ENCODE measurements around the gene CDK6. TPM values are rescaled to one million over a fixed set of nuclear protein-coding genes. Genes with fewer than 3 reads are reported as not detected.

Gene CDK6
- total and polyA plus RNA-seq, 2 donors, result 5.0 to 120 TPM

DNA sequence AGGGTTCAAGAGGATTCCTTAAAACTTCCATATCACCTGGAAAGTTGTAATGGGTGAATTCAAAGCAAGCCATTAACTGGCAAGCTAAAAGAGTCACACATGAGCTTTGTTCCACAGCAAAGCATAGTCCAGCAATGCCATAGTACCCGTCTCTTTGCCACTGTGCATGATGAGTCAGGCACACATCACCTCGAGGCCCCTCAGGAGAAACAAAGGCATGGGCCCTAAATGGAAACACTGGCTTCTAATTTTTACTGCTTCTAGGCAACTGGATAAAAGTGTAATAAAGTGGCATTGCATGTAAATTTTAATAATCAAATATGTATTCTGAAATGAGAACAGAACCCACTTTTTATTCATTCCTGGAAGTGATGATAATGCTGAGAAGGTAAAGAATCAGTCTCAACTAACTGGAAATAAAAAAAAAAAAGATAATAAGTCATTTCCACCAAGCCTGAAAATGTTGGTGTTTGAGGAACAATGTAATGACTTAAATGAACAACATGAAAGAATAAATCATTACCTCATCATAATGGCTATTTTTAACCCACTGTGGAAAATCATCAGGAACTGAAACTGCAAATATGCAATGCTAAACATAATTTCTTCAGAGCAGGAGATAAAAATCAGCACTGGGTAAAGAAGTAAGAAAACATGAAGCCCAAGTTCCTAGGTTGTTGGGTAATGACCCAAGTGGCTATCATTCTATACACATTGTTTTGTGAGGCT is 104.9 kb downstream of the CDK6 start:
- Histone ChIP-seq H3K27ac (ENCODE audit: low read depth) (no peak overlapping the region), H3K4me3 (ENCODE audit: low read depth, low read length) (no peak overlapping the region), H3K36me3 (ENCODE audit: insufficient read depth) (peaks cover 2% of the 10 kb centered on the region), H3K4me1 (ENCODE audit: insufficient read depth) (peaks cover 1% of the 10 kb centered on the region)
- WGBS, result 88% methylated on average over 2 of the region's 2 CpGs
- DNase-seq (ENCODE audit: extremely low spot score), result no peak

DNA sequence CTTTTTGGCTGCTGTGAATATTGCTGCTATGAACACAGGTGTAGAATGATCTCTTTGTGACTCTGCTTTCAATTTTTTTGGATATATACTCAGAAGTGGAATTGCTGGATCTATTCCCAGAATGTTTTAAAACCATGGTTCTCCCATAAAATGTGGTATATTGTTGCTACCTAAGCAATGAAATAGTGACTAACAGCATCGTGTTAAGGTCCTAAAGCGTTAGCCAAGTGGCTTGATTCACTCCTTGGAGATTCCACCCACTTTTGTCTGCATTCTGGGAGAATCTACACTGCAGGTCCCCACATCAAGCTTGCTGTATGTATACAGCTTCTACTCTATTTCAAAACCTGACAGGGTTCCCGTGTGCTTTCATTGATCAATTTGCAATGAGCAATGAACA is 105.6 kb downstream of the CDK6 start:
- Histone ChIP-seq H3K36me3 (ENCODE audit: insufficient read depth) (peaks cover 2% of the 10 kb centered on the region), H3K27ac (ENCODE audit: low read depth) (no peak overlapping the region), H3K4me3 (ENCODE audit: low read depth, low read length) (no peak overlapping the region), H3K4me1 (ENCODE audit: insufficient read depth) (peaks cover 1% of the 10 kb centered on the region)
- WGBS, result 84% methylated on average over 3 of the region's 3 CpGs
- no peak for DNase-seq (ENCODE audit: extremely low spot score)

DNA sequence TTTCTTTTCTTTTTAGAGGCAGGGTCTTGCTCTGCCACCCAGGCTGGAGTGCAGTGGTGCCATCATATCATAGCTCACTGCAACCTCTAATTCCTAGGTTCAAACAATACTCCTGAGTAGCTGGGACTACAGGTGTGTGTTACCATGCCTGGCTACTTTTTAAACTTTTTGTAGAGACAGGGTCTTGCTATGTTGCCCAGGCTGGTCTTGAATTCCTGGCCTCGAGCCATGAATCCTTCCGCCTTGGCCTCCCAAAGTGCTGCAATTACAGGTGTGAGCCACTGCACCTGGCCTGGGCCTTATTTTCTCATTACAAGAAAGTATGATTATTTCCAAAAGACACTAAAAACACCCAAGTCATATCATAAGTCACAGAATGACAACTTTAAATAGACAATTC is 106.6 kb downstream of the CDK6 start:
- no peak for DNase-seq (ENCODE audit: extremely low spot score)
- no peak overlapping the region for H3K27ac ChIP-seq (ENCODE audit: low read depth)
- peaks cover 1% of the 10 kb centered on the region for H3K4me1 ChIP-seq (ENCODE audit: insufficient read depth)
- WGBS, result 97% methylated on average over 2 of the region's 2 CpGs
- no peak overlapping the region for H3K4me3 ChIP-seq (ENCODE audit: low read depth, low read length)
- peaks cover 2% of the 10 kb centered on the region for H3K36me3 ChIP-seq (ENCODE audit: insufficient read depth)

DNA sequence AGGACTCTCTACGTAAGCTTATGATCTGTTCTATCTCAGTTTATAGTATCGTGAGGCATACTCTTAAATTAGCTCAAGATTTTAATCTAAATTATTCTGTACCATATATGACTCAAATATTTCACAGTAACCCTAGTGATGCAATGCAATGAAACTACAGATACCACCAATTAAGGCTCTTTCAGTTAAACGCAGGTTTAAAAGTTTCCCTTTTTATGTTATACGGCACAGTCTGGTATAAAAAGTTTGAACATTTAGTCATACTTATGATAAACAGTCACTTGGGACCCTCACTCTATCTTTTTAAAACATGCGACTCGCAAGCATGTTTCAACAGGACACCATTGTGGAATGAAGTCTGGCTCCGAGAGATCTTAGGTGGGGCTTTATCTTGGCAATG is 107.2 kb downstream of the CDK6 start:
- H3K36me3 ChIP-seq (ENCODE audit: insufficient read depth), result no peaks in the 10 kb centered on the region
- DNase-seq (ENCODE audit: extremely low spot score), result no peak
- H3K4me1 ChIP-seq (ENCODE audit: insufficient read depth), result peaks cover 1% of the 10 kb centered on the region
- H3K27ac ChIP-seq (ENCODE audit: low read depth), result no peak overlapping the region
- no peak overlapping the region for H3K4me3 ChIP-seq (ENCODE audit: low read depth, low read length)
- WGBS, result 84% methylated on average over 7 of the region's 7 CpGs

DNA sequence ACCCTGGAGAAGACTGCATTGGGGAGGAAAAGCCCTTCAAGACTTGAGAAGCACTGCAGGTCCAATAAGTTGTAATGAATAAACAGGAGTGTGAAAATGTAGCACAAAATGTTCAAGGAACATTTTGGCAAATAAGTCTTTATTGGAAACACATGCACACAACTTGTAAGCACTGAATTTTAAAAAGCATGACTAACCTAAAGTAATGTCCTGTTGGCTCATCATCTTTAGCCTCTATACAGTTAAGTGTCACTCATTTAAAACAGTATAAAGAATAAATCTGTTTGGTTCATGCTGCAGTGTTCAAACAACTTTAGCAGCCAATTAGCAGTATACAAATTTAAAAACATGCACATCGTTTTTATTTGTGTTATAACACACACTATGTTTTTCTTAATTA is 108.6 kb downstream of the CDK6 start:
- no peak for DNase-seq (ENCODE audit: extremely low spot score)
- Histone ChIP-seq H3K27ac (ENCODE audit: low read depth) (no peak overlapping the region), H3K36me3 (ENCODE audit: insufficient read depth) (no peaks in the 10 kb centered on the region), H3K4me3 (ENCODE audit: low read depth, low read length) (no peak overlapping the region), H3K4me1 (ENCODE audit: insufficient read depth) (peaks cover 1% of the 10 kb centered on the region)
- 75% methylated on average over 1 of the region's 1 CpG for WGBS

DNA sequence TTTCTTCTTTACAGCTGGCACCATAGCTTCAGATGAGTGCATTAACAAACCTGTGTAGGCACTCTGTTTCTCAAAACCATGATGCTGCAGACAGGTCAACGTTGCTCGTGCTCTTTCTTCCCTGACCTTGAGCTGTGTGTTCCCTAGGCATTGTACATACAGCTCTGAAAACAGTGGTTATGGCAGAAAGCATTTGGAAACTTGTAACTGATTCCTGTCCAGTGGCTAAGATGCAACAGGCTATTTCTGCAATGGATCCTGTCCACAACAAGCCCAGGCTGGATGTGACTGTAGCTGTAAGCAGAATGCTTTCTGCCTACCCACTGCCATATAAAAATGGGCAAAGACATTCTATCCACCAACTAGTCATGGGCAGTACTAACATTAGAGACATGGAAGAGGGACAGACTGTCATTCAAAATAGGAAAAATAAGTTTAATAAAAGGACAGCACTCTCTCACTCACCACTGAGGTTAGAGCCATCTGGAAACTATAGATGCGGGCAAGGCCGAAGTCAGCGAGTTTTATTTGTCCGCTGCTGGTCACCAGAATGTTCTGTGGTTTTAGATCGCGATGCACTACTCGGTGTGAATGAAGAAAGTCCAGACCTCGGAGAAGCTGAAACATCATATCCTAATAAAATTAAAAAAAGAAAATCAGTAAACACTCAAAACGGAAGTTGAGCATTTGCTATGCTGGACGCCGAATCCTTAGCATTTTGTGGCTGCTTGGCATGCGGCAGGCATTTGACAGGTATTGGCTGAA is 111.0 kb downstream of the CDK6 start:
- no peaks in the 10 kb centered on the region for H3K4me1 ChIP-seq (ENCODE audit: insufficient read depth)
- WGBS, result 80% methylated on average over 14 of the region's 14 CpGs
- no peak overlapping the region for H3K27ac ChIP-seq (ENCODE audit: low read depth)

DNA sequence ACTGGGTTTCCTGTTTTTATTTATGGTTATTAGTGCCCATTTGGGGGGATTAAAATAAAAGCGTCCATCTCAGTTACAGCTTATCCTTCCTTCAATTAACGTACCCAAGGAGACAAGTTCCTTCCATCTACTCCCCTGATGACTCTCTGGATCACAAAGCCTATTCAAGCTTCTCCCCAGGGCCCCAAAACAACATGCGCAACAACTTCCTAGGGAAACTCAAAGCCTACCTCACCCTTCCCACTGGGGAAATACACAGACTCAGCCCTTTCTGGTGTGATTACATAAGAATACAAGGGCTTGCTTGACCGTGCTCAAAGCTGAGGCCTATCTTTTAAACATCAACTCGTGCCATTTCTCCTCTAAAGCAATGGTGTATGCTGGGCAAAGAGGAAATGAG is 112.4 kb downstream of the CDK6 start:
- Histone ChIP-seq H3K4me1 (ENCODE audit: insufficient read depth) (no peaks in the 10 kb centered on the region), H3K27ac (ENCODE audit: low read depth) (no peak overlapping the region), H3K36me3 (ENCODE audit: insufficient read depth) (no peaks in the 10 kb centered on the region), H3K4me3 (ENCODE audit: low read depth, low read length) (no peak overlapping the region)
- DNase-seq (ENCODE audit: extremely low spot score), result no peak
- WGBS, result 66% methylated on average over 5 of the region's 5 CpGs

More for the DNA sequence above, 111.0 kb downstream of the CDK6 start:
- no peak for DNase-seq (ENCODE audit: extremely low spot score)
- Histone ChIP-seq H3K4me3 (ENCODE audit: low read depth, low read length) (no peak overlapping the region), H3K36me3 (ENCODE audit: insufficient read depth) (no peaks in the 10 kb centered on the region)

DNA sequence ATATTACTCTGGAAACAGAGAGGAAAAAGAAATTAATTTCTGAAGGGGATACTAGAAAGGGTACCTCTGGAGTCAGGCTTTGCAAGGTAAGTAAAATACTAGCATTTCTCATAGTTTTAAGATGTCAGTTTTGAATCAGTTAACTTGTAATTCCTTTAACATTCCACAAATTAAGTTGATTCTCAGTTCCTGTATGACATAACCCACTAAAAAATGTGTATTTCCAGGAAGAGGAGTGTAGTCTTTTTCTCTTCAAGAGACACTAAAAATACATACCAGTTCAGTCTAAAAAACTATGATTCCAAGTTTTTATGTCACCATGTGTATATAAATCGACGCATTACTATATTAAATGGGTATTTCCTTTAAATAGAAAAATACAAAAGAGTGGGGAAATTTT is 113.2 kb downstream of the CDK6 start:
- Histone ChIP-seq H3K27ac (ENCODE audit: low read depth) (no peak overlapping the region), H3K4me3 (ENCODE audit: low read depth, low read length) (no peak overlapping the region), H3K4me1 (ENCODE audit: insufficient read depth) (no peaks in the 10 kb centered on the region), H3K36me3 (ENCODE audit: insufficient read depth) (no peaks in the 10 kb centered on the region)
- 82% methylated on average over 2 of the region's 2 CpGs for WGBS
- DNase-seq (ENCODE audit: extremely low spot score), result no peak

DNA sequence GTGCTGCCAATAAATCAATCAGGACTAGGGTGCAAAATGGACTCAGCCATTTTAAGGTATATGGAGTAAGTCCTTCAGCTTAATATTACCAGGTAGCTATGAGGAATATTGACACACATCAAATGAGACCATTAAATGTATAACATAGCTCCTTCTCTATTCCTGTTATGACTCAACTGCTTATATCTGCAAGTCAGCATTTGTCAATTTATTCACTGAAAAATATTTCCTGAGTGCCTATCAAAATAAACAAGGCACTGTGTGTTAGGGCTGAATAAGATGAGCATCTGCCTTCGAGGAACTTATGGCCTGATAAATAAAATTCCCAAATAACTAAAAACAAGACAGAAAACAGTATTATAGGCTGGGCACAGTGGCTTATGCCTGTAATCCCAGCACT is 113.8 kb downstream of the CDK6 start:
- 85% methylated on average over 1 of the region's 1 CpG for WGBS
- no peak for DNase-seq (ENCODE audit: extremely low spot score)
- Histone ChIP-seq H3K4me1 (ENCODE audit: insufficient read depth) (no peaks in the 10 kb centered on the region), H3K36me3 (ENCODE audit: insufficient read depth) (no peaks in the 10 kb centered on the region), H3K27ac (ENCODE audit: low read depth) (no peak overlapping the region), H3K4me3 (ENCODE audit: low read depth, low read length) (no peak overlapping the region)

DNA sequence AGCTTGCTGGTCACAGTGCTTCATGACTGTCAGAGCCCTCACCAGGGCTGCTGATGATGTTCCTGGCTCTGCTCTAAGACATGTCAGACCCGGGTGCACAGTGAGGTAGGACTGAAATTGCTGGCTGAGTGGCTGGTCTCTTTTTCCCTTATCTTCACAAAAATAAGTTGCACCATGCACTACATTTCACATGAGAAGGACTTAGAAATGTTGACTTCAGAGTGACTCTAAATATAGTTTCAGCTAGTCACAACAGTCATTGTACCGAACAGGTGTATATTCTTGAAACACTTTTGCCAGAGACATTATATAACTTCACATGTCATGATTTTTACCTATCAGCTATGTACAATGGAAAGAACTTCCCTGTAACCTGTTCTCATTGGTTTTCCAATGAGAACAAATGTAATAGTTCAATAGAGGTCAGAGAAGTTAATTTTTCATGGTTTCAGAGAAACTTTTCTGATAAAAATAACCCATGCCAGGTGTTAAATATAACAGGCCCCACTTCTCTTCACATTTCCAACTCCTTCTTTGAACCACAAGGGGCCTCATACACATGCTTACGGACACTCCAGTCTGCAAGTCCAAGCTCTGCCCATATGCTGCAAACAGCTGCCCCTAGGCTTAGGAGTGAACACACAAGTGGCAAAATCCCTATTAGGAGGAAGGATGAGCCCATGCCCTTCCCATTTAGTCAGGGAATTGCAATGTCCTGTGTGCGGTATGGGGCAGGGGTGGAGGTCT is 115.6 kb downstream of the CDK6 start:
- 97% methylated on average over 4 of the region's 4 CpGs for WGBS
- Histone ChIP-seq H3K27ac (ENCODE audit: low read depth) (no peak overlapping the region), H3K4me3 (ENCODE audit: low read depth, low read length) (no peak overlapping the region), H3K36me3 (ENCODE audit: insufficient read depth) (no peaks in the 10 kb centered on the region), H3K4me1 (ENCODE audit: insufficient read depth) (no peaks in the 10 kb centered on the region)
- no peak for DNase-seq (ENCODE audit: extremely low spot score)

DNA sequence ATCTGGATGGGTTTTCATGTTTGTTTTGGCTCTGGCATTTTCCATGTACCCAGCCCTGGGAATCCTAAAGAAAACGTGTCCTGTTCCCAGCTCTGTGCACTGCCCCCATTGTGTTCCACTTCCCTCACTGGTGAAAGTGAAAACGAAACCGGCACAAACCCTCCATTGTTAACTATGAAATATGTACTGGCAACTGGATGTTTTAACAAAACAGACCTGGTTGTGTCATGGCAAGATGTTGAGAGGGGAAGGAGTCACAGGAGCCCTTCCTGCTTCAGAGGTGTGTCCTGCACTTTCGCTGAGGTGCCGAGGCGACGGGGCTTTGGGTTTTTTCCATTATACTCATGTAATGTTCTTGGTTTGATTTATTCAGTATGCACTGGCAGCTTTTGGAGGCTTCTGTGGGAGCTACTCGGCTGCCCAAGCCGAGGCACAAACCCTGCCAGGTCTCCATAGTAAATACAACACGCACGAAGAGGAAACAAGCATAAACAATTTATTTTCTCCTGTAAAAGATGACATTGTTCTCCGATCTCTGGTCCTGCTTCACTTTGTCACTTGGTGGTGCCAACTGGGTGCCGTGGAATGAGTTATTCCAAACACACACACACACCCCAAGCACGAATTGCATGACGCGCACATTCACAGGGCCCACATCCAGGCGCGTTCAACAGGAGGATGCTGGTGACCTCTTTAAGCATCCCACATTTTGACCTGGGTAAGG is 118.2 kb downstream of the CDK6 start:
- H3K4me1 ChIP-seq (ENCODE audit: insufficient read depth), result no peaks in the 10 kb centered on the region
- 61% methylated on average over 18 of the region's 18 CpGs for WGBS
- peak overlapping the region; percentile 40 for H3K4me3 ChIP-seq (ENCODE audit: low read depth, low read length)
- no peaks in the 10 kb centered on the region for H3K36me3 ChIP-seq (ENCODE audit: insufficient read depth)
- DNase-seq (ENCODE audit: extremely low spot score), result no peak
- H3K27ac ChIP-seq (ENCODE audit: low read depth), result peak overlapping the region; percentile 0

DNA sequence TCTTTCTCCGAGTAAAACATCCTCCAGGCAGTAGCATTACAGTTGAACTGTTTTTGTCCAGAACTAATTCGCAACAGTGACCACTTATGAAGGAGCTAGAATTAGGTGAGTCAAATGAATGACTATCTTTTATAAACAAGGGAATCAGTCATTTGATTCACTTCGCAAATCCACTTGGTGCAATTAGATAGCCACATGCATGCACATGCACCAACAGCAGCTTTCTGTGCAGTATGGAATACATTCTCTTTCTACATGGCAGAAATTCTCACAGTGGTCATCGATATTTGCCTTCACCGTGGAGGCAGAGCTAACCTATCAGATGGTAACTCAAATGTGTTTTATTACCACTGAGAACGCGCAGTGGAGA is 118.8 kb downstream of the CDK6 start:
- Histone ChIP-seq H3K4me3 (ENCODE audit: low read depth, low read length) (peak overlapping the region; percentile 40), H3K27ac (ENCODE audit: low read depth) (no peak overlapping the region), H3K4me1 (ENCODE audit: insufficient read depth) (no peaks in the 10 kb centered on the region), H3K36me3 (ENCODE audit: insufficient read depth) (no peaks in the 10 kb centered on the region)
- 75% methylated on average over 7 of the region's 7 CpGs for WGBS
- no peak for DNase-seq (ENCODE audit: extremely low spot score)

DNA sequence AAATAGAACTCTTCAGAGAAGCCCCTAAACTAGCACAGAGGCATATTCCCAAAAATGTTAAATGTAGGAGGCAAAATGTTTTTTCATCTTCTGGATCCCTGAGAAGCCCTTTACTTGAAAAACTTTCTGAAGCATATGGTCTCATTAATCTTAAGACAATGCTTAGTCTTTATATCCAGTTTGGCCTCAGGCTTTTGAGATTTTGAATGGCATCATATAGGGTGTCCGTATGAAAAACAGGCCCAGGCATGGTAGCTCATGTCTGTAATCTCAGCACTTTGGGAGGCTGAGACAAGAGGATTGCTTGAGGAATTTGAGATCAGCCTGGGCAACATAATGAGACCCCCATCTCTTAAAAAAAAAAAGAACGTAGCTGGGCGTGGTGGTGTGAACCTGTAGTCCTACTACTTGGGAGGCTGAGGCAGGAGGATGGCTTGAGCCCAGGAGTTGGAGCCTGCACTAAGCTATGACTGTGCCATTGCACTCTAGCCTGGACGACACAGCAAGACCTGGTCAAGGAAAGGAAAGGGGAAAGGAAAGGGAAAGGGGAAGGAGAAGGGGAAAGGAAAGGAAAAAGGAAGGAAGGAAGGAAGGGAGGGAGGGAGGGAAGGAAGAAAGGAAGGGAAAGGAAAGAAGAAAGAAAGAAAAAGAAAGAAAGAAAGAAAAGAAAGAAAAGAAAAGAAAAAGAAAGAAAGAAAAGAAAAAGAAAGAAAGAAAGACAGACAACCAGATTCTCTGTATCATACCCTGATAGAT is 119.4 kb downstream of the CDK6 start:
- no peaks in the 10 kb centered on the region for H3K4me1 ChIP-seq (ENCODE audit: insufficient read depth)
- no peak overlapping the region for H3K27ac ChIP-seq (ENCODE audit: low read depth)
- no peak for DNase-seq (ENCODE audit: extremely low spot score)
- 96% methylated on average over 4 of the region's 4 CpGs for WGBS
- H3K36me3 ChIP-seq (ENCODE audit: insufficient read depth), result no peaks in the 10 kb centered on the region
- no peak overlapping the region for H3K4me3 ChIP-seq (ENCODE audit: low read depth, low read length)
